Measurements from ENCODE around the gene GIPR. TPM values are rescaled to one million over a fixed set of nuclear protein-coding genes. Genes with fewer than 3 reads are reported as not detected.

GIPR gene
- total RNA-seq, 1 donor from 2014 or later: 0.52 TPM

GRCh38 chr19:45729800-45730290, 61.8 kb downstream of the GIPR start:
- peaks cover 11 to 13% (median 13%) of the 10 kb centered on the region in 3 donors for H3K4me1 ChIP-seq (ENCODE audit: control insufficient read depth in 3 of 3, insufficient read depth in 3 of 3, low read length in 3 of 3)
- no peaks in the 10 kb centered on the region for H3K36me3 ChIP-seq (ENCODE audit: control insufficient read depth in 3 of 3, insufficient read depth in 3 of 3, low read length in 3 of 3)
- H3K9me3 ChIP-seq (ENCODE audit: control insufficient read depth in 3 of 3, low read length in 3 of 3): no peaks in the 10 kb centered on the region
- no peaks in the 10 kb centered on the region for H3K27me3 ChIP-seq (ENCODE audit: control insufficient read depth in 3 of 3, insufficient read depth in 3 of 3, low read length in 3 of 3)
- peak overlapping the region; percentile 69 for H3K27ac ChIP-seq (ENCODE audit: low read depth, low read length)
- H3K4me3 ChIP-seq (ENCODE audit: low read length in 3 of 3): peak overlapping the region; percentile 82 to 93 (median 92)
- peak overlapping the region; percentile 84 to 89 (median 87) for H3K9ac ChIP-seq (ENCODE audit: low read depth in 1 of 3, low read length in 3 of 3)

- peak within 1 kb of the TSS; percentile 82 to 93 (median 92) for H3K4me3 ChIP-seq (ENCODE audit: low read length in 3 of 3)
- H3K27me3 ChIP-seq (ENCODE audit: control insufficient read depth in 3 of 3, insufficient read depth in 3 of 3, low read length in 3 of 3): no peaks in the 10 kb centered on the region
- peak within 1 kb of the TSS; percentile 84 to 89 (median 87) for H3K9ac ChIP-seq (ENCODE audit: low read depth in 1 of 3, low read length in 3 of 3)
- no peaks in the 10 kb centered on the region for H3K36me3 ChIP-seq (ENCODE audit: control insufficient read depth in 3 of 3, insufficient read depth in 3 of 3, low read length in 3 of 3)
- peak within 1 kb of the TSS; percentile 69 for H3K27ac ChIP-seq (ENCODE audit: low read depth, low read length)
- peaks cover 11 to 13% (median 13%) of the 10 kb centered on the region in 3 donors for H3K4me1 ChIP-seq (ENCODE audit: control insufficient read depth in 3 of 3, insufficient read depth in 3 of 3, low read length in 3 of 3)
- no peaks in the 10 kb centered on the region for H3K9me3 ChIP-seq (ENCODE audit: control insufficient read depth in 3 of 3, low read length in 3 of 3)
Observed at GRCh38 chr19:45730368-45731288, 62.6 kb downstream of the GIPR start, which contains the start of gene FBXO46. TSS of gene FBXO46 (minus strand) at chr19:45730896. CDS start at chr19:45713495, 17,401 bp downstream.

Small RNA genes within 50 kb of the gene (small RNA-seq; reads per million reads assigned to genes)
- gene MIR642A (0.21 reads per million), gene RN7SL836P (not detected)

Other genes starting within 250 kb of the GIPR start
- 56.9 TPM for gene ERCC1, start 244.3 kb upstream of the GIPR start, total RNA-seq
- gene FOSB, start 200.2 kb upstream of the GIPR start, total RNA-seq: 42.8 TPM
- gene RTN2, start 171.2 kb upstream of the GIPR start, total RNA-seq: 45.4 TPM
- 0.52 TPM for gene PPM1N, start 169.8 kb upstream of the GIPR start, total RNA-seq
- 32.4 TPM for gene VASP, start 160.7 kb upstream of the GIPR start, total RNA-seq
- gene OPA3, start 83.4 kb upstream of the GIPR start, total RNA-seq: 3.7 TPM
- gene GPR4, start 66.0 kb upstream of the GIPR start, total RNA-seq: 0.52 TPM
- 4.7 TPM for gene EML2, start 28.8 kb upstream of the GIPR start, total RNA-seq
- gene SNRPD2, start 23.7 kb downstream of the GIPR start, total RNA-seq: 210 TPM
- 2.6 TPM for gene QPCTL, start 24.4 kb downstream of the GIPR start, total RNA-seq
- 5.7 TPM for gene FBXO46, start 62.7 kb downstream of the GIPR start, total RNA-seq
- gene MEIOSIN, start 65.2 kb downstream of the GIPR start, total RNA-seq: not detected
- gene SIX5, start 101.0 kb downstream of the GIPR start, total RNA-seq: 8.4 TPM
- 160 TPM for gene DMPK, start 114.3 kb downstream of the GIPR start, total RNA-seq
- 20.4 TPM for gene DMWD, start 124.6 kb downstream of the GIPR start, total RNA-seq
- gene RSPH6A, start 147.1 kb downstream of the GIPR start, total RNA-seq: not detected
- gene SYMPK, start 194.9 kb downstream of the GIPR start, total RNA-seq: 23.5 TPM
- not detected for gene FOXA3, start 196.1 kb downstream of the GIPR start, total RNA-seq
- 24.5 TPM for gene IRF2BP1, start 217.9 kb downstream of the GIPR start, total RNA-seq
- gene MYPOP, start 234.4 kb downstream of the GIPR start, total RNA-seq: 0.52 TPM
- not detected for gene NANOS2, start 246.6 kb downstream of the GIPR start, total RNA-seq

Data from skeletal muscle tissue (tissue), 5 donors.